Activated naive CD4-positive, alpha-beta T cell treated with anti-CD3 and anti-CD28 coated beads for 36 hours (primary cell): ENCODE measurements around the gene UBFD1. TPM values are rescaled to one million over a fixed set of nuclear protein-coding genes. Genes with fewer than 3 reads are reported as not detected.
A peak's percentile ranks its signal among the peaks of the same experiment; 100 is the strongest.

Experiments used
- CTCF ChIA-PET: fragments of 350-600 bp; sonication (Branson Sonifier 250); formaldehyde crosslinking; loops from one replicate; lab custom pipeline; 2021; ENCODE audit warnings: antibody characterized with exemption; lab: Charles Lee
- DNase-seq: peaks from one replicate; pipeline ENCODE4 v3.0.0-alpha.2; 2020
- H3K27ac Mint-ChIP-seq: one replicate; pipeline ENCODE4 v1.8.0; 2021; ENCODE audit warnings: mild to moderate bottlenecking, mixed read lengths
- H3K27me3 Mint-ChIP-seq: one replicate; pipeline ENCODE4 v1.8.0; 2021; ENCODE audit warnings: low read depth, mixed read lengths
- H3K36me3 Mint-ChIP-seq: one replicate; pipeline ENCODE4 v1.8.0; 2021; ENCODE audit warnings: low read depth, mixed read lengths
- H3K4me1 Mint-ChIP-seq: one replicate; pipeline ENCODE4 v1.8.0; 2021; ENCODE audit warnings: low read depth, mixed read lengths
- H3K4me3 Mint-ChIP-seq: one replicate; pipeline ENCODE4 v1.8.0; 2021; ENCODE audit warnings: mild to moderate bottlenecking, moderate library complexity, mixed read lengths
- H3K9me3 Mint-ChIP-seq: one replicate; pipeline ENCODE4 v1.8.0; 2021; ENCODE audit warnings: mixed read lengths
- intact Hi-C: fragments of 100-400 bp; cut with micrococcal nuclease; formaldehyde crosslinking; loops from one replicate; pipeline ENCODE4 v1.15.1; 2023
- total RNA-seq, 2 experiments: library from RNA; stranded (reverse); gene quantifications; one replicate each; pipeline ENCODE4 v1.2.3, GENCODE V29; 2021

UBFD1 gene
- total RNA-seq, 2 experiments from 2014 or later, result 52.3 to 54.6 TPM

DNA sequence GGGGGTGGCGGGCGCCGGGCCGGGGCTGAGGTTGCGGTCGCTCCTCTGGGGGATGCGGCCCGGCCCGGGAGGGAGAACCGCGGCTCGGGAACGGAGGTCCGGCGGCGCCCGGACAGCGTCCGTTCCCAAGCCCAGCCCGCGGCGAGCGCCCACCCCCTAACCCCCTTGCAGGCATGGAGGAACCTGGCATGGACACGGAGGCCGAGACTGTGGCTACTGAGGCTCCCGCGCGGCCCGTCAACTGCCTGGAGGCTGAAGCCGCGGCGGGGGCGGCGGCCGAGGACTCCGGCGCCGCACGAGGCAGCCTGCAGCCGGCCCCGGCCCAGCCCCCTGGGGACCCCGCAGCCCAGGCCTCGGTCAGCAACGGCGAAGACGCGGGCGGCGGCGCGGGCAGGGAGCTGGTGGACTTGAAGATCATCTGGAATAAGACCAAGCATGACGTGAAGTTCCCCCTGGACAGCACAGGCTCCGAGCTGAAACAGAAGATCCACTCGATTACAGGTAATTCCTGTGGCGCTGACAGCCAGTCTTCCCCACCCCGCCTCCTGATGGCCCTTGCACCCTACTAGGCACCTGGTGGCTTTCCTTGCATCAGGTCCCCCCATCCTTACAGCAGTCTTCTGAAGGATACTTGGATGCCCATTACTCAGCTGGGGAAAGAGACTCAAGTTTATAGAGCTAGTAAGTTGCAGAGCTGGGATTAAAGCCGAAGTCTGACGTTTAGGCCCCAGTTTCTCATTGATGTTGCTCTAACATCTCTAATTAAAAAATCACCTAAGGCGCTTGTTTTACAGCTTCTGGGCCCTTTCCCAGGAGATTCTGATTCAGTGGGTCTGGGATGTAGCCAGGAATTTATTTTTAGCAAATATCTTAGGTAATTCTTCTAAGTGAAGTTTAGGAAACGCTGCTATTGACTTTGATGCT is 514 bp downstream of the UBFD1 start:
- peak overlapping the region; percentile 85 for H3K27ac Mint-ChIP-seq
- H3K36me3 Mint-ChIP-seq, result peaks cover 11% of the 10 kb centered on the region
- intact Hi-C loops, result loop anchor here (1.0 to 10.0 kb wide), 9 partner anchors 38 to 1107 kb away; partner anchors contain the start of genes COG7, DCTN5, GGA2 and NDUFAB1
- H3K4me1 Mint-ChIP-seq, result peaks cover 47% of the 10 kb centered on the region
- H3K27me3 Mint-ChIP-seq, result no peaks in the 10 kb centered on the region
- peak overlapping the region; percentile 89 for H3K4me3 Mint-ChIP-seq
- no peaks in the 10 kb centered on the region for H3K9me3 Mint-ChIP-seq
- peak; percentile 18 for DNase-seq
- CTCF ChIA-PET, result interaction anchor here (0.6 to 1.8 kb wide), 4 partner anchors 34 to 67 kb away, joined by 3 to 8 read pairs (median 4); partner anchors contain the start of gene NDUFAB1

- no peaks in the 10 kb centered on the region for H3K27me3 Mint-ChIP-seq
- CTCF ChIA-PET, result interaction anchor here (0.6 to 1.2 kb wide), 3 partner anchors 35 to 126 kb away, joined by 3 to 5 read pairs (median 3); no protein-coding TSS in a partner anchor
- H3K36me3 Mint-ChIP-seq, result peaks cover 18% of the 10 kb centered on the region
- H3K4me3 Mint-ChIP-seq, result no peak overlapping the region
- H3K9me3 Mint-ChIP-seq, result no peaks in the 10 kb centered on the region
- H3K27ac Mint-ChIP-seq, result peak overlapping the region; percentile 22
- no peak for DNase-seq
- intact Hi-C loops, result no loop called here
- peaks cover 31% of the 10 kb centered on the region for H3K4me1 Mint-ChIP-seq
Observed at GRCh38 chr16:23561586-23561985, 4.1 kb downstream of the UBFD1 start.

GRCh38 chr16:23562505-23562904 is 5.0 kb downstream of the UBFD1 start:
- Mint-ChIP-seq H3K27ac (no peak overlapping the region), H3K27me3 (no peaks in the 10 kb centered on the region), H3K9me3 (no peaks in the 10 kb centered on the region), H3K36me3 (peaks cover 21% of the 10 kb centered on the region), H3K4me3 (no peak overlapping the region), H3K4me1 (peaks cover 26% of the 10 kb centered on the region)
- CTCF ChIA-PET, result interaction anchor here (1.1 kb wide), 1 partner anchor 34 kb away, joined by 3 read pairs; no protein-coding TSS in a partner anchor
- intact Hi-C loops, result no loop called here
- no peak for DNase-seq

DNA sequence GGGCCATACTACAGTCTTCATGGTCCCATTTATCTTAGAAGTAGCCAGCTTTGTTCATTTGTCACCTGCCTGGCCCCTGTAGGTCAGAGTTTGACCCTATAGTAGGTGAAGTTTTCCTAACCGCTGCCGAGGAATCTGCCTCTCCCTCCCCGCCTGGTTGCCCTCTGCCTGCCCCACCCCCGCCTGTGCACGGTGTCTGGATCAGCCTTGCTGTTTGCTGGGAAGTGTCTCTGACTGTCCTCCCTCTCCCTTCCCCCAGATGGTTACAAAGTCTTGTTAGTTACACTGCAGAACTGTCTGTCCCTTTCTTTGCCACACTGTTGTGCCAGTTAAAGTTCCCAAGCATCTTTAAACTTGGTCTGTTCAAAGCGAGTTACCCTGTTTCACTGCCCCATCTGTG is 5.7 kb downstream of the UBFD1 start:
- no peak for DNase-seq
- H3K27ac Mint-ChIP-seq, result no peak overlapping the region
- intact Hi-C loops, result no loop called here
- H3K36me3 Mint-ChIP-seq, result peaks cover 21% of the 10 kb centered on the region
- H3K4me3 Mint-ChIP-seq, result no peak overlapping the region
- CTCF ChIA-PET, result no interaction called here
- H3K27me3 Mint-ChIP-seq, result no peaks in the 10 kb centered on the region
- peaks cover 25% of the 10 kb centered on the region for H3K4me1 Mint-ChIP-seq
- H3K9me3 Mint-ChIP-seq, result no peaks in the 10 kb centered on the region

GRCh38 chr16:23564575-23565363 is 7.2 kb downstream of the UBFD1 start:
- no peaks in the 10 kb centered on the region for H3K27me3 Mint-ChIP-seq
- CTCF ChIA-PET, result no interaction called here
- H3K27ac Mint-ChIP-seq, result no peak overlapping the region
- peaks cover 9% of the 10 kb centered on the region for H3K4me1 Mint-ChIP-seq
- intact Hi-C loops, result no loop called here
- no peaks in the 10 kb centered on the region for H3K9me3 Mint-ChIP-seq
- peaks cover 23% of the 10 kb centered on the region for H3K36me3 Mint-ChIP-seq
- H3K4me3 Mint-ChIP-seq, result no peak overlapping the region
- no peak for DNase-seq

DNA sequence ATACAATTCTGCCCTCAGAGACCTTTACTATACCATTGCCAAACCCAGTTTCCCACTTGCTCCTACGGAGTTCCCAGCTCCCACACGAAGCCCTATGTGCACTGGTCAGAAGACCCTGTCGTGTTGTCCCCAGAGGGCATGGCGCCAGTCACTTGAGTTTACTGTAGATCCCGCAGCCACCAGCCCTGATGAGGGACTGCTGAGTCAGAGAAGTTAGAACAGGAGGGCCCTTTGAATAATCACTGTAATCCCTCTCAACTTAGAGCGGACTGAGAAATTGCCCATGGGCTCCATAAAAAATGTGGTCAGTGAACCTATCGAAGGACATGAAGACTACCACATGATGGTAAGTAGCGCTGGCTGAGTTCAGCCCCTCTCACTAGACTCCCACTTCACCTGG is 9.2 kb downstream of the UBFD1 start:
- Mint-ChIP-seq H3K27ac (no peak overlapping the region), H3K4me3 (no peak overlapping the region), H3K4me1 (no peaks in the 10 kb centered on the region), H3K27me3 (no peaks in the 10 kb centered on the region), H3K9me3 (no peaks in the 10 kb centered on the region), H3K36me3 (peaks cover 32% of the 10 kb centered on the region)
- intact Hi-C loops, result no loop called here
- CTCF ChIA-PET, result no interaction called here
- no peak for DNase-seq

GRCh38 chr16:23567602-23568001 is 10.1 kb downstream of the UBFD1 start:
- H3K27ac Mint-ChIP-seq, result no peak overlapping the region
- H3K4me3 Mint-ChIP-seq, result no peak overlapping the region
- CTCF ChIA-PET, result no interaction called here
- H3K36me3 Mint-ChIP-seq, result peaks cover 28% of the 10 kb centered on the region
- intact Hi-C loops, result no loop called here
- no peaks in the 10 kb centered on the region for H3K9me3 Mint-ChIP-seq
- no peaks in the 10 kb centered on the region for H3K4me1 Mint-ChIP-seq
- no peaks in the 10 kb centered on the region for H3K27me3 Mint-ChIP-seq
- no peak for DNase-seq

DNA sequence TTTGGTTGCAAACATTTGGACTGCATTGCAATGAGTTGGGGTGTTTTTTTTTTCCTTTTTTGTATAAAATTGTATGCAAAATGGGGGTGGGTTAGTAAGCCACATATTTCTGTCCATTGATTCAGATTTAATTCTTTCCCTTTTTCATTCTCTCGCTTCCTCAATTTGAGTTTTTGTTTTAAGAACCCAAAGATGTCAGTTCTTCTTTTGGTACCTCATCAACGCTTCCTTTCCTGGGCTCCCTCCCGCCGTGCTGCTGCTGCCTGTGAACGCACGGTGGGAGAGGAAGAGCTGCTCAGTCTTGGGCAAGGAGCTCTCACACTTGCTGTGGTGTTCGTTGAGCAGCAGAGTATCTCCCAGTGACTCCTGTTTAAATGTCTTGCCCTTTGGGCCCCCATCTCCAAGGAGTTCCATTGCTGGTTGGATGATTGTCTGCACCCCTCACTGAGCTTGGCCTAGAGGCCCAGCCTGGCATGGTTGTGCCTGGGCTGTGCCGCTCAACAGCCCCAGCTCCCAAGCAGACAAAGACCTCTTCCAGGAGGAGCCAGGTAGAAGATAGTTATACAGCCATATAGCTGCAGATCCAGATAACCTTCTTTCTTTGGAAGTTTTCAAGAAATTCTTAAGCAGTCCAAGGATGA is 13.6 kb downstream of the UBFD1 start:
- intact Hi-C loops, result no loop called here
- no peaks in the 10 kb centered on the region for H3K27me3 Mint-ChIP-seq
- peaks cover 19% of the 10 kb centered on the region for H3K36me3 Mint-ChIP-seq
- H3K9me3 Mint-ChIP-seq, result no peaks in the 10 kb centered on the region
- CTCF ChIA-PET, result interaction anchor here (1.1 kb wide), 1 partner anchor 13 kb away, joined by 3 read pairs; no protein-coding TSS in a partner anchor
- no peaks in the 10 kb centered on the region for H3K4me1 Mint-ChIP-seq
- no peak overlapping the region for H3K27ac Mint-ChIP-seq
- no peak for DNase-seq
- no peak overlapping the region for H3K4me3 Mint-ChIP-seq

DNA sequence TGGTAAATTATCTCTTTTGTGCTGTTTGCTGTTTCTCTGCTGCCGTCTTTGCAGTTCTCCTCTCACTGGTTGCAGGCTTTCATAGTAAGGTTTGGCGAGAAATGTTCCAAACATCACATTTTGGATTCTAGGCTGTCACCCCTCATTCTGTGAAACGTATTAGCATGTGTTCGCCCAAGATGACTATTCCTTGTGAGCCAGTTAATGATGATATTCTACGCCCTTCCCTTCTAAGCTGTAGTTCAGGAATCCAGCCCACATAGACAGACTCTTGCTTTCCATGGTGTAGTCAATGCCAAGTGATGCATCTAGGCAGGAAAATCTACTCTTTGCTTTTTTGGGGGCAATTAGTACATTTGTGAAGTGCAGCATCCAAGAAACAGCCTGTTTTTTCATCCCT is 14.4 kb downstream of the UBFD1 start:
- no peaks in the 10 kb centered on the region for H3K4me1 Mint-ChIP-seq
- CTCF ChIA-PET, result no interaction called here
- no peaks in the 10 kb centered on the region for H3K9me3 Mint-ChIP-seq
- H3K27ac Mint-ChIP-seq, result no peak overlapping the region
- DNase-seq, result no peak
- intact Hi-C loops, result no loop called here
- H3K27me3 Mint-ChIP-seq, result no peaks in the 10 kb centered on the region
- H3K4me3 Mint-ChIP-seq, result no peak overlapping the region
- H3K36me3 Mint-ChIP-seq, result peaks cover 15% of the 10 kb centered on the region

- no peak overlapping the region for H3K27ac Mint-ChIP-seq
- intact Hi-C loops, result no loop called here
- CTCF ChIA-PET, result no interaction called here
- DNase-seq, result no peak
- H3K4me3 Mint-ChIP-seq, result no peak overlapping the region
- H3K27me3 Mint-ChIP-seq, result no peaks in the 10 kb centered on the region
- H3K4me1 Mint-ChIP-seq, result no peaks in the 10 kb centered on the region
- H3K9me3 Mint-ChIP-seq, result no peaks in the 10 kb centered on the region
- H3K36me3 Mint-ChIP-seq, result peaks cover 14% of the 10 kb centered on the region
Observed at GRCh38 chr16:23572394-23572793, 14.9 kb downstream of the UBFD1 start.

GRCh38 chr16:23573817-23574216 is 16.3 kb downstream of the UBFD1 start:
- H3K27me3 Mint-ChIP-seq, result no peaks in the 10 kb centered on the region
- CTCF ChIA-PET, result no interaction called here
- H3K36me3 Mint-ChIP-seq, result peaks cover 14% of the 10 kb centered on the region
- intact Hi-C loops, result no loop called here
- no peak overlapping the region for H3K27ac Mint-ChIP-seq
- DNase-seq, result no peak
- no peak overlapping the region for H3K4me3 Mint-ChIP-seq
- no peaks in the 10 kb centered on the region for H3K9me3 Mint-ChIP-seq
- no peaks in the 10 kb centered on the region for H3K4me1 Mint-ChIP-seq

GRCh38 chr16:23575834-23576233 is 18.3 kb downstream of the UBFD1 start:
- Mint-ChIP-seq H3K27me3 (no peaks in the 10 kb centered on the region), H3K27ac (no peak overlapping the region), H3K4me1 (no peaks in the 10 kb centered on the region), H3K9me3 (no peaks in the 10 kb centered on the region), H3K36me3 (peaks cover 21% of the 10 kb centered on the region), H3K4me3 (no peak overlapping the region)
- CTCF ChIA-PET, result no interaction called here
- no peak for DNase-seq
- intact Hi-C loops, result no loop called here
